Left renal pelvis (tissue), 4 donors: Measurements from ENCODE around the gene ZNF618. TPM values are rescaled to one million over a fixed set of nuclear protein-coding genes. Genes with fewer than 3 reads are reported as not detected.

Experiments
- DNase-seq, 4 donors: peaks; one replicate each; pipeline ENCODE4 v3.0.0-alpha.2; 2013; ENCODE audit warnings: low read depth in 4 of 4, low spot score in 3 of 4
- polyA plus RNA-seq, 4 donors: library from polyadenylated mRNA; unstranded; fragments of 120-200 nt; gene quantifications; one replicate each; pipeline ENCODE4 v1.2.1, GENCODE V29; 2013; ENCODE audit not compliant: insufficient read length in 4 of 4

ZNF618 gene
- polyA plus RNA-seq, 4 donors: 29.8 to 42.8 (median 39.4) TPM

GRCh38 chr9:114014044-114014443, 137.9 kb downstream of the ZNF618 start:
- no peak for DNase-seq

- DNase-seq: no peak
Measured at GRCh38 chr9:114015607-114016006, 139.5 kb downstream of the ZNF618 start.

- DNase-seq: no peak
Measured at GRCh38 chr9:114016101-114016500, 140.0 kb downstream of the ZNF618 start.

- DNase-seq: no peak
Measured at GRCh38 chr9:114016629-114017423, 140.7 kb downstream of the ZNF618 start.

- no peak for DNase-seq
Measured at GRCh38 chr9:114017741-114018715, 141.9 kb downstream of the ZNF618 start.

GRCh38 chr9:114021578-114021977, 145.5 kb downstream of the ZNF618 start:
- DNase-seq: no peak

GRCh38 chr9:114023961-114024360, 147.9 kb downstream of the ZNF618 start:
- no peak for DNase-seq

GRCh38 chr9:114025196-114025753, 149.2 kb downstream of the ZNF618 start:
- no peak for DNase-seq

GRCh38 chr9:114025760-114026159, 149.7 kb downstream of the ZNF618 start:
- no peak for DNase-seq

- no peak for DNase-seq
Measured at GRCh38 chr9:114026335-114026734, 150.2 kb downstream of the ZNF618 start.

- DNase-seq: no peak
Measured at GRCh38 chr9:114027159-114027862, 151.2 kb downstream of the ZNF618 start.

- DNase-seq: no peak
Measured at GRCh38 chr9:114027863-114028465, 151.9 kb downstream of the ZNF618 start.

GRCh38 chr9:114028646-114029045, 152.5 kb downstream of the ZNF618 start:
- DNase-seq: no peak

GRCh38 chr9:114029311-114030170, 153.4 kb downstream of the ZNF618 start:
- DNase-seq: no peak

GRCh38 chr9:114030364-114030763, 154.3 kb downstream of the ZNF618 start:
- no peak for DNase-seq

GRCh38 chr9:114031037-114031630, 155.0 kb downstream of the ZNF618 start:
- DNase-seq: no peak

- DNase-seq: no peak
Measured at GRCh38 chr9:114031948-114032840, 156.1 kb downstream of the ZNF618 start.
